GM21529 (cell line): Measurements from ENCODE around the gene OLFM1.

ENCODE experiments used
- ATAC-seq: cut with Tn5 transposase; IDR thresholded peaks from one replicate; pipeline ENCODE4 v1.9.1; 2021; ENCODE audit not compliant: unreplicated experiment

OLFM1 gene

GRCh38 chr9:135167356-135167755 lies 79.9 kb downstream of the OLFM1 start:
- no peak for ATAC-seq

- no peak for ATAC-seq
Measured at GRCh38 chr9:135167849-135168655, 80.6 kb downstream of the OLFM1 start.

DNA sequence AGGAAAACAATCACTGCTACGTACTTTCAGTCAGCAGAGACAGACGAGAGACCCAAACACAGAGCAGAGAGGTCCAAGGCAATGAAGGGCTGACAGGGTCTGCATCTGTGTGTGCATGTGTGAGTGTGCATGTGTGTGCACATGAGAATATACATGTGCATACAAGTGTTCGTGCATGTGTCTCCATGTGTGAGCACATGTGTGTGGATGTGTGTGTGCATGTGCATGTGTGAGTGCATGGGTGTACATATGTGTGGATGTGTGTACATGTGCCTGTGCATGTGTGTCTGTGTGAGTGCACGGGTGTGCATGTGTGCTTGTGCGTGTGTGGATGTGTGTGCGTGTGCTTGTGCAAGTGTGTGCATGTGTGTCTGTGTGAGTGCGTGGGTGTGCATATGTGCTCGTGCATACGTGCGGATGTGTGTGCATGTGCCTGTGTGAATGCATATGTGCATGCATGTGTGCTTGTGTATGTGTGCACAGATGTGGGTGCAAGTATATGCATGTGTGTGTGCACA lies 82.3 kb downstream of the OLFM1 start:
- no peak for ATAC-seq

GRCh38 chr9:135170535-135170934 lies 83.1 kb downstream of the OLFM1 start:
- no peak for ATAC-seq
